ENCODE measurements around the gene KCNQ1.

DNA sequence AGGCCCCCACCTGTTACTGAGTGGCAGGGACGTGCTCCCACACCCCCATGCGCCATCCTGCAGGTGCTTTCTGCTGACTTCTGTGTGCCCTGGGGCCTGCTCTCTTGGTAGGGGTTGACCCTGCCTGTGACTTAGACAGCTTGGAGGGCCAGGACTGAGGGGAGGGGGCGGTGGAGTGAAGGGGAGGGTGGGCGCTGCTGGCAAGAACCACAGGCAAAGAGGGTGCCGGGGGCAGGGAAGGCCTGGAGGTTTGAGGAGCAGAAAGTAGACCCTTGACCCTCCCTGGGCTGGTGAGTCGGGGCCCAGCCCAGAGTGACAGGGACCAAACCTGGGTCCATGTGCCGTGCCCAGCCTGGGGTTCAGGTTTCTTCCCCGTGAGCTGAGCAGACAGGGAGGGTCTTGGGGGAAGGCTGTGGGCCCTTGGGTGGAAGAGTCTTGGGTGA, 17.8 kb downstream of the KCNQ1 start:
- no peak for TF ChIP-seq EP300 (conservative IDR thresholded peaks at IDR 0.05; ENCODE audit: poor library complexity, severe bottlenecking)
- no peak for TF ChIP-seq MXI1 (conservative IDR thresholded peaks at IDR 0.05; ENCODE audit: poor library complexity, severe bottlenecking)
- TF ChIP-seq REST (IDR thresholded peaks at IDR 0.05; ENCODE audit: borderline replicate concordance), result no peak
- TF ChIP-seq, protein P1, sequence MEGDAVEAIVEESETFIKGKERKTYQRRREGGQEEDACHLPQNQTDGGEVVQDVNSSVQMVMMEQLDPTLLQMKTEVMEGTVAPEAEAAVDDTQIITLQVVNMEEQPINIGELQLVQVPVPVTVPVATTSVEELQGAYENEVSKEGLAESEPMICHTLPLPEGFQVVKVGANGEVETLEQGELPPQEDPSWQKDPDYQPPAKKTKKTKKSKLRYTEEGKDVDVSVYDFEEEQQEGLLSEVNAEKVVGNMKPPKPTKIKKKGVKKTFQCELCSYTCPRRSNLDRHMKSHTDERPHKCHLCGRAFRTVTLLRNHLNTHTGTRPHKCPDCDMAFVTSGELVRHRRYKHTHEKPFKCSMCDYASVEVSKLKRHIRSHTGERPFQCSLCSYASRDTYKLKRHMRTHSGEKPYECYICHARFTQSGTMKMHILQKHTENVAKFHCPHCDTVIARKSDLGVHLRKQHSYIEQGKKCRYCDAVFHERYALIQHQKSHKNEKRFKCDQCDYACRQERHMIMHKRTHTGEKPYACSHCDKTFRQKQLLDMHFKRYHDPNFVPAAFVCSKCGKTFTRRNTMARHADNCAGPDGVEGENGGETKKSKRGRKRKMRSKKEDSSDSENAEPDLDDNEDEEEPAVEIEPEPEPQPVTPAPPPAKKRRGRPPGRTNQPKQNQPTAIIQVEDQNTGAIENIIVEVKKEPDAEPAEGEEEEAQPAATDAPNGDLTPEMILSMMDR (IDR thresholded peaks at IDR 0.05; ENCODE audit: poor library complexity, severe bottlenecking), result no peak
- no peak for TF ChIP-seq EZH2 (IDR thresholded peaks at IDR 0.05; ENCODE audit: borderline replicate concordance, insufficient read depth, low read length, poor library complexity, severe bottlenecking)
- TF ChIP-seq POLR2AphosphoS5 (IDR thresholded peaks at IDR 0.05), result no peak
- no peak for TF ChIP-seq SMC3 (conservative IDR thresholded peaks at IDR 0.05; ENCODE audit: poor library complexity)

All from neural cell (in vitro differentiated cells).